Adrenal gland (tissue), 5 donors: ENCODE data around the gene ZSCAN22.

Experiments
- POLR2A ChIP-seq, 2 donors: fragments of 450-650 bp; IDR thresholded peaks; one replicate each; pipeline ENCODE4 v1.6.1; 2017; ENCODE audit warnings: antibody characterized with exemption in 2 of 2, mild to moderate bottlenecking in 2 of 2, moderate library complexity in 1 of 2
- TF ChIP-seq, protein P1 (sequence below), 6 experiments: fragments of 450-650 bp in 4 of 6; fragments of 200-600 bp in 2 of 6; sonication (generic) in 1 of 6; IDR thresholded peaks; 1 replicate in 5 of 6; 2 replicates in 1 of 6; pipeline versions ENCODE4 v1.5.1 to v1.8.0; 2016 to 2021; ENCODE audit warnings: antibody characterized with exemption in 6 of 6, mild to moderate bottlenecking in 2 of 6, moderate library complexity in 1 of 6
- donor health status: DM: no; HTN: no; CAD: no.

DNA sequence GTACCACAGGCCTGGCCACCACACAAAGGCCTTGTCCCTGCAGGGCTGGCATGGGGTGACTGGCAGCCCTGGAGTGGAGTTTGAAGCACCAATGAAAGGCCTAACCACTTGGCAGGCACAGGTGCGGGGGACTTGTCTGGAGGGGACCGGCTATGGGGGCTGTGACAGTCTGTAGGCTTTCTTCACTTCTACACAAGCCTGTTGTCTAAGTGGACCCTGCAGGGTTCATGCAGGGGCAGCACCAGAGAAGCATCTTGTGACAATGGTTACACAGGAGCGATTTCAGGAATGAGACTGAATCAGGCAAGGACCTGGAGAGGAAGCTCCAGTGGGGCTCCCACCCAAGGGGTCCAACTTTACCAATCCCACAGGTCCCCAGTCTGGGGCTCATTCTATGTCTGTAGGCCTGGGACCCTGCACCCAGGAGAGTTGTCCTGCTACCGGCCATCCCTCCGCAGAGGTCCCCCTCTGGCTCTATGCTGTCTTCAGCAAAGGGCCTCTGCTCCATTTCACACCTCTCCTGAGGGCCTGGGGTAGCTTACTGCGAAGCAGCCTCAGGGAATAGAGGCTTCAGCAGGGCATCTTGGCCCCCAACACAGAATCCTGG lies 56.3 kb downstream of the ZSCAN22 start:
- TF ChIP-seq, protein P1, sequence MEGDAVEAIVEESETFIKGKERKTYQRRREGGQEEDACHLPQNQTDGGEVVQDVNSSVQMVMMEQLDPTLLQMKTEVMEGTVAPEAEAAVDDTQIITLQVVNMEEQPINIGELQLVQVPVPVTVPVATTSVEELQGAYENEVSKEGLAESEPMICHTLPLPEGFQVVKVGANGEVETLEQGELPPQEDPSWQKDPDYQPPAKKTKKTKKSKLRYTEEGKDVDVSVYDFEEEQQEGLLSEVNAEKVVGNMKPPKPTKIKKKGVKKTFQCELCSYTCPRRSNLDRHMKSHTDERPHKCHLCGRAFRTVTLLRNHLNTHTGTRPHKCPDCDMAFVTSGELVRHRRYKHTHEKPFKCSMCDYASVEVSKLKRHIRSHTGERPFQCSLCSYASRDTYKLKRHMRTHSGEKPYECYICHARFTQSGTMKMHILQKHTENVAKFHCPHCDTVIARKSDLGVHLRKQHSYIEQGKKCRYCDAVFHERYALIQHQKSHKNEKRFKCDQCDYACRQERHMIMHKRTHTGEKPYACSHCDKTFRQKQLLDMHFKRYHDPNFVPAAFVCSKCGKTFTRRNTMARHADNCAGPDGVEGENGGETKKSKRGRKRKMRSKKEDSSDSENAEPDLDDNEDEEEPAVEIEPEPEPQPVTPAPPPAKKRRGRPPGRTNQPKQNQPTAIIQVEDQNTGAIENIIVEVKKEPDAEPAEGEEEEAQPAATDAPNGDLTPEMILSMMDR (IDR thresholded peaks at IDR 0.05) = no peak
- no peak for TF ChIP-seq POLR2A (IDR thresholded peaks at IDR 0.05)
